ENCODE data around the gene CAPN5.

CAPN5 gene

DNA sequence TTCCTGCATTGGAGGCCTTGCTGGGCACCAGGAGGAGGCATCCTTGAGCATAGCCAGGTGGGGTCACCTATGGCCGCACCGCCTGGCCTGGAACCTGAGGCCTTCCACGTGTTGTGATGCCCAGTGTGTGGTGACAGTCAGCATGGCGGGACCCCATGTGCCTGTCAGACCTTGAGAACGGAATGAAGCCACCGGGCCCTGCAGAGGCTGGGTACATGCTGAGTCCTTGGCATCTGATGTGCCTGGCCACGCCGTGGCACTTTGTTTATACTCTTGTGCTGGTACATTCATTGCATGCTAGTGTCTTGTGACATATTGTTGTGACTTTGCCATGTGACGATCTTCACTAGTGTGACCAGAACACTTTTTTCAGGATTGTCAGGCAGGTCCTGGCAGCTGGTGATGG, 52.8 kb downstream of the CAPN5 start:
- TF ChIP-seq, protein P1, sequence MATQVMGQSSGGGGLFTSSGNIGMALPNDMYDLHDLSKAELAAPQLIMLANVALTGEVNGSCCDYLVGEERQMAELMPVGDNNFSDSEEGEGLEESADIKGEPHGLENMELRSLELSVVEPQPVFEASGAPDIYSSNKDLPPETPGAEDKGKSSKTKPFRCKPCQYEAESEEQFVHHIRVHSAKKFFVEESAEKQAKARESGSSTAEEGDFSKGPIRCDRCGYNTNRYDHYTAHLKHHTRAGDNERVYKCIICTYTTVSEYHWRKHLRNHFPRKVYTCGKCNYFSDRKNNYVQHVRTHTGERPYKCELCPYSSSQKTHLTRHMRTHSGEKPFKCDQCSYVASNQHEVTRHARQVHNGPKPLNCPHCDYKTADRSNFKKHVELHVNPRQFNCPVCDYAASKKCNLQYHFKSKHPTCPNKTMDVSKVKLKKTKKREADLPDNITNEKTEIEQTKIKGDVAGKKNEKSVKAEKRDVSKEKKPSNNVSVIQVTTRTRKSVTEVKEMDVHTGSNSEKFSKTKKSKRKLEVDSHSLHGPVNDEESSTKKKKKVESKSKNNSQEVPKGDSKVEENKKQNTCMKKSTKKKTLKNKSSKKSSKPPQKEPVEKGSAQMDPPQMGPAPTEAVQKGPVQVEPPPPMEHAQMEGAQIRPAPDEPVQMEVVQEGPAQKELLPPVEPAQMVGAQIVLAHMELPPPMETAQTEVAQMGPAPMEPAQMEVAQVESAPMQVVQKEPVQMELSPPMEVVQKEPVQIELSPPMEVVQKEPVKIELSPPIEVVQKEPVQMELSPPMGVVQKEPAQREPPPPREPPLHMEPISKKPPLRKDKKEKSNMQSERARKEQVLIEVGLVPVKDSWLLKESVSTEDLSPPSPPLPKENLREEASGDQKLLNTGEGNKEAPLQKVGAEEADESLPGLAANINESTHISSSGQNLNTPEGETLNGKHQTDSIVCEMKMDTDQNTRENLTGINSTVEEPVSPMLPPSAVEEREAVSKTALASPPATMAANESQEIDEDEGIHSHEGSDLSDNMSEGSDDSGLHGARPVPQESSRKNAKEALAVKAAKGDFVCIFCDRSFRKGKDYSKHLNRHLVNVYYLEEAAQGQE (IDR thresholded peaks at IDR 0.05; ENCODE audit: insufficient replicate concordance, low read depth) = no peak
- TF ChIP-seq, protein P2, sequence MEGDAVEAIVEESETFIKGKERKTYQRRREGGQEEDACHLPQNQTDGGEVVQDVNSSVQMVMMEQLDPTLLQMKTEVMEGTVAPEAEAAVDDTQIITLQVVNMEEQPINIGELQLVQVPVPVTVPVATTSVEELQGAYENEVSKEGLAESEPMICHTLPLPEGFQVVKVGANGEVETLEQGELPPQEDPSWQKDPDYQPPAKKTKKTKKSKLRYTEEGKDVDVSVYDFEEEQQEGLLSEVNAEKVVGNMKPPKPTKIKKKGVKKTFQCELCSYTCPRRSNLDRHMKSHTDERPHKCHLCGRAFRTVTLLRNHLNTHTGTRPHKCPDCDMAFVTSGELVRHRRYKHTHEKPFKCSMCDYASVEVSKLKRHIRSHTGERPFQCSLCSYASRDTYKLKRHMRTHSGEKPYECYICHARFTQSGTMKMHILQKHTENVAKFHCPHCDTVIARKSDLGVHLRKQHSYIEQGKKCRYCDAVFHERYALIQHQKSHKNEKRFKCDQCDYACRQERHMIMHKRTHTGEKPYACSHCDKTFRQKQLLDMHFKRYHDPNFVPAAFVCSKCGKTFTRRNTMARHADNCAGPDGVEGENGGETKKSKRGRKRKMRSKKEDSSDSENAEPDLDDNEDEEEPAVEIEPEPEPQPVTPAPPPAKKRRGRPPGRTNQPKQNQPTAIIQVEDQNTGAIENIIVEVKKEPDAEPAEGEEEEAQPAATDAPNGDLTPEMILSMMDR (IDR thresholded peaks at IDR 0.05; ENCODE audit: insufficient read depth, low read length) = no peak
- TF ChIP-seq POLR2AphosphoS5 (IDR thresholded peaks at IDR 0.05; ENCODE audit: low read depth) (no peak), GABPA (IDR thresholded peaks at IDR 0.05; ENCODE audit: low read depth) (no peak), SPI1 (IDR thresholded peaks at IDR 0.05; ENCODE audit: borderline replicate concordance, low read depth) (no peak)
- no peak for DNase-seq (ENCODE audit: low read depth in 1 of 2, low spot score in 1 of 2)
- no peak overlapping the region for H3K4me3 ChIP-seq (replicated peaks; ENCODE audit: insufficient read depth, low read length)
- no peaks in the 10 kb centered on the region for H3K27me3 ChIP-seq (ENCODE audit: insufficient read depth, poor library complexity, severe bottlenecking)
- no peak overlapping the region for H3K27ac ChIP-seq (replicated peaks)

DNA sequence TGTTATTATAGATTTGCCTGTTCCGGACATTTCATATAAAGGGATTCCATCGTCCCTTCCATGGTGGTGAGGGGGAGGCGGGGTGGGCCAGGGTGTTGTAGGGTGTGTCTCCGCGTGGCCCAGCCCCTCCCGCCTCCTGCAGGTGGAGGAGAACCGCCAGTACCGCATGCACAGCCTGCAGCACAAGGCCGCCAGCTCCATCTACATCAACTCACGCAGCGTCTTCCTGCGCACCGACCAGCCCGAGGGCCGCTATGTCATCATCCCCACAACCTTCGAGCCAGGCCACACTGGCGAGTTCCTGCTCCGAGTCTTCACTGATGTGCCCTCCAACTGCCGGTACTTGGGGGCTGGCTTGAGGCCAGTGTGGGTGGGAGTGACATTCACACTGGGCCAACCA, 53.8 kb downstream of the CAPN5 start:
- DNase-seq (ENCODE audit: low read depth in 1 of 2, low spot score in 1 of 2) = no peak
- no peak overlapping the region for H3K4me3 ChIP-seq (replicated peaks; ENCODE audit: insufficient read depth, low read length)
- H3K27ac ChIP-seq (replicated peaks) = no peak overlapping the region
- no peaks in the 10 kb centered on the region for H3K27me3 ChIP-seq (ENCODE audit: insufficient read depth, poor library complexity, severe bottlenecking)
- TF ChIP-seq, protein P2 (IDR thresholded peaks at IDR 0.05; ENCODE audit: insufficient read depth, low read length) = no peak
- TF ChIP-seq, protein P1 (IDR thresholded peaks at IDR 0.05; ENCODE audit: insufficient replicate concordance, low read depth) = no peak
- no peak for TF ChIP-seq GABPA (IDR thresholded peaks at IDR 0.05; ENCODE audit: low read depth)
- TF ChIP-seq POLR2AphosphoS5 (IDR thresholded peaks at IDR 0.05; ENCODE audit: low read depth) = no peak
- TF ChIP-seq SPI1 (IDR thresholded peaks at IDR 0.05; ENCODE audit: borderline replicate concordance, low read depth) = no peak

DNA sequence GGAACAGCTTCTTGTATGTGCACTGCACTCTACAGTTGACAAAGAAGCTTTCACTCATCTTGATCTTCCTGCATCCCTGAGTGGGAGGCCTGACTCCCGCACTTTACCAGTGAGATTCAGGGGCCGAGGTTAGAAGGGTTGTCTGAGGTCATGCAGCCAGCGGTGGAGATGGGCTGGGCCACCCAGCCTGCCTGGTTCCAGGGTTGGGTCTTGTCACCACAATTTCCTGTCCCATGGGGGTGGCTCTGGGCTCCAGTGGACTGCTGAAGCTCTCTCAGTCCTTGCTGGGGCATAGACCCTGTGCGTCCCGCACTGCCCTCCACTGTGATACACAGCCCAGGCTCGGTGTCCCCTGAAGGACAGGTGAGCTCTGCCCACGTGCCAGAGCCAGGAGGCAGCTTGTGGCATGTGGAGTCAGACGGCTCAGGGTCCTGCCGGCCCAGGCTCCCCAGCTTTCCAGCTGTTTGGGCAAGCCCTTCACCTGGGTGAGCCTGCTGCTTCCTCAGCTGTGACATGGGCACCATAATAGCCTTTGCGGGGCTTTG, 54.4 kb downstream of the CAPN5 start:
- Histone ChIP-seq H3K27me3 (ENCODE audit: insufficient read depth, poor library complexity, severe bottlenecking) (no peaks in the 10 kb centered on the region), H3K4me3 (replicated peaks; ENCODE audit: insufficient read depth, low read length) (no peak overlapping the region), H3K27ac (replicated peaks) (no peak overlapping the region)
- DNase-seq (ENCODE audit: low read depth in 1 of 2, low spot score in 1 of 2) = no peak
- TF ChIP-seq, protein P2 (IDR thresholded peaks at IDR 0.05; ENCODE audit: insufficient read depth, low read length) = no peak
- TF ChIP-seq GABPA (IDR thresholded peaks at IDR 0.05; ENCODE audit: low read depth) (no peak), POLR2AphosphoS5 (IDR thresholded peaks at IDR 0.05; ENCODE audit: low read depth) (no peak)
- TF ChIP-seq, protein P1 (IDR thresholded peaks at IDR 0.05; ENCODE audit: insufficient replicate concordance, low read depth) = no peak

Measured in HL-60 (cell line).